B cell (primary cell): ENCODE data around the gene DIRAS1. TPM values are rescaled to one million over a fixed set of nuclear protein-coding genes. Genes with fewer than 3 reads are reported as not detected.

Source experiments
- ATAC-seq: fragments of 200-7000 bp; cut with Tn5 transposase; one replicate; pipeline ENCODE4 v1.10.0; 2021; ENCODE audit warnings: low read depth, mild to moderate bottlenecking, moderate number of reproducible peaks, moderate library complexity
- CTCF ChIA-PET: fragments of 350-600 bp; sonication (Branson Sonifier 250); formaldehyde crosslinking; loops from one replicate; lab custom pipeline; 2021; ENCODE audit warnings: antibody characterized with exemption, inconsistent platforms; lab: Charles Lee
- POLR2A ChIA-PET: fragments of 350-600 bp; sonication (Branson Sonifier 250); formaldehyde crosslinking; loops from one replicate; lab custom pipeline; 2021; ENCODE audit warnings: antibody characterized with exemption; lab: Charles Lee
- DNase-seq: peaks from one replicate; pipeline ENCODE4 v3.0.0; 2013
- H2AFZ ChIP-seq: 2 replicates; pipeline ENCODE4 v1.6.1; 2012; ENCODE audit warnings: mild to moderate bottlenecking, low read depth, low read length; ENCODE audit not compliant: insufficient read depth, poor library complexity, severe bottlenecking
- H3K27ac ChIP-seq, 2 donors: 1 replicate in 1 of 2; 2 replicates in 1 of 2; pipeline ENCODE4 v1.5.1; 2012 to 2013; ENCODE audit warnings: low read length in 2 of 2, mild to moderate bottlenecking in 2 of 2, moderate library complexity in 1 of 2
- H3K27me3 ChIP-seq, 4 experiments: fragments of 200-600 bp in 1 of 4; sonication (generic) in 1 of 4; replicated peaks in 1 of 4; 1 replicate in 2 of 4; 2 replicates in 2 of 4; pipeline versions ENCODE4 v1.6.1 to v1.7.0; 2013 to 2016; ENCODE audit warnings: low read length in 3 of 4, mild to moderate bottlenecking in 2 of 4, mixed read lengths in 1 of 4, moderate library complexity in 1 of 4; ENCODE audit not compliant: insufficient read depth in 4 of 4, control insufficient read depth in 3 of 4; ENCODE audit errors: control extremely low read depth in 1 of 4
- H3K36me3 ChIP-seq, 2 experiments: replicated peaks in 1 of 2; 1 replicate in 1 of 2; 2 replicates in 1 of 2; pipeline versions ENCODE4 v1.6.1 to v1.7.1; 2013; ENCODE audit warnings: low read length in 1 of 2; ENCODE audit not compliant: insufficient read depth in 2 of 2, control insufficient read depth in 1 of 2; ENCODE audit errors: control extremely low read depth in 1 of 2, extremely low read depth in 1 of 2
- H3K4me1 ChIP-seq, 2 donors: fragments of 200-600 bp in 1 of 2; sonication (generic) in 1 of 2; 1 replicate in 1 of 2; 2 replicates in 1 of 2; pipeline versions ENCODE4 v1.5.1 to v1.6.1; 2013 to 2017; ENCODE audit warnings: low read length in 2 of 2; ENCODE audit not compliant: control insufficient read depth in 2 of 2, insufficient read depth in 2 of 2
- H3K4me2 ChIP-seq: replicated peaks from 2 replicates; pipeline ENCODE3; 2012; ENCODE audit warnings: mild to moderate bottlenecking, low read depth, low read length; ENCODE audit not compliant: poor library complexity, severe bottlenecking
- H3K4me3 ChIP-seq, 5 experiments: fragments of 200-600 bp in 1 of 5; sonication (generic) in 1 of 5; 1 replicate in 3 of 5; 2 replicates in 2 of 5; pipeline versions ENCODE4 v1.5.1 to v1.7.0; 2011 to 2016; ENCODE audit warnings: low read length in 4 of 5, mild to moderate bottlenecking in 4 of 5, low read depth in 2 of 5, control low read depth in 1 of 5, moderate library complexity in 1 of 5; ENCODE audit not compliant: insufficient read depth in 1 of 5; ENCODE audit errors: control extremely low read depth in 1 of 5, extremely low read depth in 1 of 5
- H3K79me2 ChIP-seq: fragments of 200-600 bp; sonication (generic); one replicate; pipeline ENCODE4 v1.6.0; 2016; ENCODE audit warnings: low read length; ENCODE audit not compliant: control insufficient read depth, insufficient read depth
- H3K9ac ChIP-seq: fragments of 200-600 bp; sonication (generic); 2 replicates; pipeline ENCODE4 v1.6.1; 2017; ENCODE audit warnings: mild to moderate bottlenecking, low read length, moderate library complexity
- H3K9me3 ChIP-seq, 3 donors: one replicate each; pipeline versions ENCODE4 v1.6.1 to v1.7.1; 2013; ENCODE audit warnings: low read length in 2 of 3; ENCODE audit not compliant: control insufficient read depth in 2 of 3, insufficient read depth in 1 of 3; ENCODE audit errors: control extremely low read depth in 1 of 3
- H4K20me1 ChIP-seq: 2 replicates; pipeline ENCODE4 v1.6.0; 2012; ENCODE audit warnings: mild to moderate bottlenecking, low read length; ENCODE audit not compliant: insufficient read depth, control insufficient read depth, poor library complexity, severe bottlenecking
- H3K27ac Mint-ChIP-seq: one replicate; pipeline ENCODE4 v1.8.0; 2021; ENCODE audit warnings: mixed read lengths
- H3K27me3 Mint-ChIP-seq: one replicate; pipeline ENCODE4 v1.8.0; 2021; ENCODE audit warnings: mixed read lengths
- H3K4me1 Mint-ChIP-seq: one replicate; pipeline ENCODE4 v1.8.0; 2021; ENCODE audit warnings: mixed read lengths
- H3K4me3 Mint-ChIP-seq: one replicate; pipeline ENCODE4 v1.8.0; 2021; ENCODE audit warnings: mixed read lengths
- H3K9me3 Mint-ChIP-seq: one replicate; pipeline ENCODE4 v1.8.0; 2022; ENCODE audit warnings: mixed read lengths; ENCODE audit not compliant: insufficient read depth
- EZH2 ChIP-seq: IDR thresholded peaks from 2 replicates; pipeline ENCODE4 v1.6.1; 2012; ENCODE audit warnings: borderline replicate concordance, low read depth, mild to moderate bottlenecking, moderate library complexity, low read length; ENCODE audit not compliant: insufficient read depth, poor library complexity, severe bottlenecking
- WGBS: methylation state at CpG from one replicate; pipeline ENCODE4 v1.1.5; 2013; ENCODE audit warnings: missing lambda C conversion rate; ENCODE audit not compliant: insufficient coverage; 5-methylcytosine and 5-hydroxymethylcytosine counted together
- intact Hi-C: fragments of 100-400 bp; cut with micrococcal nuclease; formaldehyde crosslinking; loops from one replicate; pipeline ENCODE4 v1.10.0; 2022
- polyA plus RNA-seq: library from polyadenylated mRNA; depleted of rRNA; stranded (reverse); fragments of >200 nt; gene quantifications from 2 replicates; pipeline ENCODE4 v1.2.3, GENCODE V29; 2012
- total RNA-seq, 2 donors: library from RNA; stranded (reverse); fragments of 120-200 nt in 1 of 2; gene quantifications; 1 replicate in 1 of 2; 2 replicates in 1 of 2; pipeline versions ENCODE4 v1.2.3 to v1.2.4, GENCODE V29; 2013 to 2022
- TF ChIP-seq, protein P1 (sequence below): fragments of 200-600 bp; IDR thresholded peaks from one replicate; pipeline ENCODE4 v1.8.0; 2022; ENCODE audit warnings: antibody characterized with exemption, mild to moderate bottlenecking

The DIRAS1 gene
- total and polyA plus RNA-seq, 2 donors (not counting 1 experiment from before 2014, with no cell fraction given) = 5.2 to 23.7 TPM

DNA sequence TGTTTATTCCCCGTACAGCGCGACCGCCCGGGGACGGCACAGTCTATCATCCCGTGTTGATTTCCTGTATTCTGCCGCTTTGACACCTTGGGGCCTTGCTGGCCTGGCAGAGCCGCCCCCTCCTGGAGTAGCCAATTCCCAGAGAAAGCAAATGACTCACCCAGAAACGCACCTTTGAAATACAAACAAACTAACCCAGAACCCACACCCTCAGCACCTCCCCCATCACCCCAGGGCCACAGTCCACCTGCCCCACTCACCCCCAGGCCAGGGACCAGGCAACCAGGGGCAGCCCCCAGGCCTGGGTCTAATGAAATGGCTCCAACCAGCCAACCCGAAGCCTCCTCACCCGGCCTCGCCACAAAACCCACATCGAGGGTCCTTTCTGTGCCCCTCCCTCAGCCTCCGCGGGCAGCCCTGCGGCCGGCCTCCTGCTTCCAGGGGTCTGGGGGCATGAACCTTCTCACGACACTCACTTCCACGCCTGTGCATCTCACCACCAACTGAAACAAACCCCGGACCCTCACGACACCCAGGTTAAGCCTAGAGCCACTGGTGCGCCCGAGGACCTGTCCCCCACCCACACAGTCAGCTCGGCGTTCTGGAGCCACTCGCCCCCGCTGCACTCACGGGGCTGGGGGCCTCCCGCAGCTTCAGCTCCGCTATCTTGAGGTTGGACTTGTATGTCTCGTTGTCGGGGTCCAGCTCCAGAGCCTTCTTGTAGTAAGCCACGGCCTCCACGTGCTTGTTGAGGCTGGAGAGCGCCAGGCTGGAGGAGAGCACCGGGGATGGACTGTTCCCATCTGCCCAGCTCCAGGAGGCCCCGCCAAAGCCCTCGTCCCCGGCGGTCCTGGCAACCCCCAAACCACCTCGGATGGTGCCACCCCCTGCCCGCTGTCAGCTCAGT, 41.0 kb upstream of the DIRAS1 start:
- intact Hi-C loops = no loop called here
- peaks cover 2% of the 10 kb centered on the region for H4K20me1 ChIP-seq

DNA sequence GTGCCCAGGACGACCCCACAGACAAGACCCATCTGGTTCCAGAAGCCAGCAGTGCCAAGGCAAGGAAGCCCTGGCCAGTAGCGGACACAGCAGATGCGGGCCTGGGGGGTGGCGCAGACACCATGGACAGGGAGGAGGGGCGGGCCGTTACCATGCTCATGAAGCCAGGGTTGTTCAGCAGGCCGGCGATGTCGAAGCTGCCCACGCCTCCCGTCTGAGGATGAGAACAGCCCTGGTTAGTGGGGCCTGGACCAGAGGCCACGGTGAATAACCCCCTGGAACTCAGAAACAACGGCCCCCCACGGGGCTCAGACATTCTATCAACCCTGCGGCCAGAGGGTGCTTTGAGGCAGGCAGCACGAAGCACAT, 40.1 kb upstream of the DIRAS1 start:
- intact Hi-C loops = no loop called here
- ChIA-PET CTCF (no interaction called here), POLR2A (no interaction called here)
- H3K27me3 Mint-ChIP-seq = no peaks in the 10 kb centered on the region
- H3K27me3 ChIP-seq = no peaks in the 10 kb centered on the region
- H3K9ac ChIP-seq = no peak overlapping the region
- no peak overlapping the region for H3K27ac Mint-ChIP-seq
- no peak overlapping the region for H3K27ac ChIP-seq
- H3K4me1 Mint-ChIP-seq = no peaks in the 10 kb centered on the region
- no peak overlapping the region for H3K4me2 ChIP-seq
- no peaks in the 10 kb centered on the region for H3K4me1 ChIP-seq
- TF ChIP-seq, protein P1, sequence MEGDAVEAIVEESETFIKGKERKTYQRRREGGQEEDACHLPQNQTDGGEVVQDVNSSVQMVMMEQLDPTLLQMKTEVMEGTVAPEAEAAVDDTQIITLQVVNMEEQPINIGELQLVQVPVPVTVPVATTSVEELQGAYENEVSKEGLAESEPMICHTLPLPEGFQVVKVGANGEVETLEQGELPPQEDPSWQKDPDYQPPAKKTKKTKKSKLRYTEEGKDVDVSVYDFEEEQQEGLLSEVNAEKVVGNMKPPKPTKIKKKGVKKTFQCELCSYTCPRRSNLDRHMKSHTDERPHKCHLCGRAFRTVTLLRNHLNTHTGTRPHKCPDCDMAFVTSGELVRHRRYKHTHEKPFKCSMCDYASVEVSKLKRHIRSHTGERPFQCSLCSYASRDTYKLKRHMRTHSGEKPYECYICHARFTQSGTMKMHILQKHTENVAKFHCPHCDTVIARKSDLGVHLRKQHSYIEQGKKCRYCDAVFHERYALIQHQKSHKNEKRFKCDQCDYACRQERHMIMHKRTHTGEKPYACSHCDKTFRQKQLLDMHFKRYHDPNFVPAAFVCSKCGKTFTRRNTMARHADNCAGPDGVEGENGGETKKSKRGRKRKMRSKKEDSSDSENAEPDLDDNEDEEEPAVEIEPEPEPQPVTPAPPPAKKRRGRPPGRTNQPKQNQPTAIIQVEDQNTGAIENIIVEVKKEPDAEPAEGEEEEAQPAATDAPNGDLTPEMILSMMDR = no peak
- TF ChIP-seq EZH2 = no peak
- no peaks in the 10 kb centered on the region for H4K20me1 ChIP-seq
- H3K4me3 ChIP-seq = no peak overlapping the region
- H3K9me3 Mint-ChIP-seq = no peaks in the 10 kb centered on the region
- H3K79me2 ChIP-seq = no peaks in the 10 kb centered on the region
- WGBS = 96% methylated on average over 16 of the region's 16 CpGs
- no peak overlapping the region for H2AFZ ChIP-seq
- H3K4me3 Mint-ChIP-seq = no peak overlapping the region
- no peaks in the 10 kb centered on the region for H3K9me3 ChIP-seq
- no peak for DNase-seq
- peaks cover 3 to 60% of the 10 kb centered on the region in 2 experiments for H3K36me3 ChIP-seq
- no peak for ATAC-seq

More for the DNA sequence above, 41.0 kb upstream of the DIRAS1 start:
- no peak overlapping the region for H3K9ac ChIP-seq
- Mint-ChIP-seq H3K27me3 (no peaks in the 10 kb centered on the region), H3K4me1 (no peaks in the 10 kb centered on the region), H3K9me3 (no peaks in the 10 kb centered on the region), H3K27ac (no peak overlapping the region), H3K4me3 (no peak overlapping the region)
- H2AFZ ChIP-seq = no peak overlapping the region
- ChIA-PET POLR2A (no interaction called here), CTCF (no interaction called here)
- H3K4me1 ChIP-seq = no peaks in the 10 kb centered on the region
- 97% methylated on average over 38 of the region's 43 CpGs for WGBS
- ATAC-seq (no peak), DNase-seq (no peak)
- H3K27ac ChIP-seq = no peak overlapping the region
- H3K4me2 ChIP-seq = no peak overlapping the region
- H3K79me2 ChIP-seq = no peaks in the 10 kb centered on the region
- H3K4me3 ChIP-seq = no peak overlapping the region
- TF ChIP-seq EZH2 = no peak
- TF ChIP-seq, protein P1 = no peak
- peaks cover 3 to 62% of the 10 kb centered on the region in 2 experiments for H3K36me3 ChIP-seq
- no peaks in the 10 kb centered on the region for H3K9me3 ChIP-seq
- H3K27me3 ChIP-seq = no peaks in the 10 kb centered on the region
